Measurements from ENCODE around the gene TMEM81.

The TMEM81 gene

GRCh38 chr1:205118752-205119151 lies 34.5 kb upstream of the TMEM81 start:
- Histone ChIP-seq H3K9ac (ENCODE audit: low read length) (no peak overlapping the region), H3K4me3 (ENCODE audit: low read length) (no peak overlapping the region), H3K4me1 (ENCODE audit: low read length) (peaks cover 21% of the 10 kb centered on the region), H3K9me3 (ENCODE audit: insufficient read depth, low read length) (no peaks in the 10 kb centered on the region), H3K79me2 (ENCODE audit: low read length) (peaks cover 63% of the 10 kb centered on the region), H4K20me1 (ENCODE audit: insufficient read depth, low read length) (peaks cover 17% of the 10 kb centered on the region; the same call in 1 of the 2 replicates), H3K27me3 (ENCODE audit: low read depth, low read length) (no peaks in the 10 kb centered on the region), H3K4me2 (ENCODE audit: low read length) (no peak overlapping the region), H2AFZ (ENCODE audit: low read depth, low read length) (no peak overlapping the region), H3K27ac (ENCODE audit: low read length) (no peak overlapping the region), H3K36me3 (replicated peaks; ENCODE audit: low read depth, low read length) (peaks cover 16% of the 10 kb centered on the region)
- TF ChIP-seq CTCF (IDR thresholded peaks at IDR 0.05; ENCODE audit: low read depth, low read length) = no peak

- H3K27me3 ChIP-seq (ENCODE audit: low read depth, low read length) = no peaks in the 10 kb centered on the region
- peaks cover 18% of the 10 kb centered on the region for H3K4me1 ChIP-seq (ENCODE audit: low read length)
- peaks cover 9% of the 10 kb centered on the region for H4K20me1 ChIP-seq (ENCODE audit: insufficient read depth, low read length)
- no peak overlapping the region for H3K9ac ChIP-seq (ENCODE audit: low read length)
- no peak overlapping the region for H3K4me3 ChIP-seq (ENCODE audit: low read length)
- no peaks in the 10 kb centered on the region for H3K9me3 ChIP-seq (ENCODE audit: insufficient read depth, low read length)
- H3K27ac ChIP-seq (ENCODE audit: low read length) = peak overlapping the region; percentile 59
- TF ChIP-seq CTCF (IDR thresholded peaks at IDR 0.05; ENCODE audit: low read depth, low read length) = no peak
- TF ChIP-seq EZH2phosphoT487 (IDR thresholded peaks at IDR 0.05; ENCODE audit: low read depth) = no peak
- H3K36me3 ChIP-seq (replicated peaks; ENCODE audit: low read depth, low read length) = peaks cover 48% of the 10 kb centered on the region
- no peak overlapping the region for H2AFZ ChIP-seq (ENCODE audit: low read depth, low read length)
- peaks cover 11% of the 10 kb centered on the region for H3K79me2 ChIP-seq (ENCODE audit: low read length)
- peak overlapping the region; percentile 44 for H3K4me2 ChIP-seq (ENCODE audit: low read length)
These were observed 27.1 kb upstream of the TMEM81 start for GRCh38 chr1:205111354-205111753.

GRCh38 chr1:205109711-205110110 lies 25.5 kb upstream of the TMEM81 start:
- no peak overlapping the region for H3K27ac ChIP-seq (ENCODE audit: low read length)
- no peaks in the 10 kb centered on the region for H3K27me3 ChIP-seq (ENCODE audit: low read depth, low read length)
- H3K4me2 ChIP-seq (ENCODE audit: low read length) = no peak overlapping the region
- no peak overlapping the region for H3K4me3 ChIP-seq (ENCODE audit: low read length)
- H3K36me3 ChIP-seq (replicated peaks; ENCODE audit: low read depth, low read length) = peaks cover 55% of the 10 kb centered on the region
- no peak for TF ChIP-seq CTCF (IDR thresholded peaks at IDR 0.05; ENCODE audit: low read depth, low read length)
- TF ChIP-seq EZH2phosphoT487 (IDR thresholded peaks at IDR 0.05; ENCODE audit: low read depth) = no peak
- H2AFZ ChIP-seq (ENCODE audit: low read depth, low read length) = no peak overlapping the region
- H3K9me3 ChIP-seq (ENCODE audit: insufficient read depth, low read length) = no peaks in the 10 kb centered on the region
- H3K9ac ChIP-seq (ENCODE audit: low read length) = no peak overlapping the region
- peaks cover 10% of the 10 kb centered on the region for H3K79me2 ChIP-seq (ENCODE audit: low read length)
- peaks cover 13% of the 10 kb centered on the region for H4K20me1 ChIP-seq (ENCODE audit: insufficient read depth, low read length)
- H3K4me1 ChIP-seq (ENCODE audit: low read length) = peaks cover 18% of the 10 kb centered on the region

DNA sequence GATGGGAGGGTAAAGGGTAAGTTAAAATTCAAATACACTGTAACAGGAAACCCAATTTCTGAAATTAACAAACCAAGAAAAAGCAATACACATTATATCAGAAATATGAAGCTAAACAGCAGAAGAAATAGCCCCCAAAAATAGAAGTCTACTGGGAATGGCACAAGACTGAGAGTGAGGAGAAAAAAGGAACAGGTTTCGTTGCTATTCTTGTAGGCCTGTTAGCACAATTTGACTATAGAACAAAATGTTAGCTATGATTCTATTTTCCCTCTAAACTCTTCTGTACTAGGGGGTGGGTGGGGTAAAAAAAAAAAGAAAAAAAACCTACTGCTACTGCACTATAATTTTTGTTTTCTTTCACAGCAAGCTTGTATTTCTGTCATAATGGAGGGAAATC lies 25.0 kb upstream of the TMEM81 start:
- Histone ChIP-seq H3K36me3 (replicated peaks; ENCODE audit: low read depth, low read length) (peaks cover 52% of the 10 kb centered on the region), H3K4me2 (ENCODE audit: low read length) (no peak overlapping the region), H3K9ac (ENCODE audit: low read length) (no peak overlapping the region), H3K27ac (ENCODE audit: low read length) (no peak overlapping the region), H3K4me3 (ENCODE audit: low read length) (no peak overlapping the region), H3K27me3 (ENCODE audit: low read depth, low read length) (no peaks in the 10 kb centered on the region), H2AFZ (ENCODE audit: low read depth, low read length) (no peak overlapping the region), H3K9me3 (ENCODE audit: insufficient read depth, low read length) (no peaks in the 10 kb centered on the region), H3K79me2 (ENCODE audit: low read length) (peaks cover 9% of the 10 kb centered on the region), H4K20me1 (ENCODE audit: insufficient read depth, low read length) (peaks cover 13% of the 10 kb centered on the region), H3K4me1 (ENCODE audit: low read length) (peaks cover 18% of the 10 kb centered on the region)
- no peak for TF ChIP-seq CTCF (IDR thresholded peaks at IDR 0.05; ENCODE audit: low read depth, low read length)
- TF ChIP-seq EZH2phosphoT487 (IDR thresholded peaks at IDR 0.05; ENCODE audit: low read depth) = no peak

Measured in OCI-LY3 (cell line).